NOMO-1 (cell line): ENCODE results near the gene NME3.
"Not testable (repeated sequence)": the region's sequence is repeated elsewhere in the genome, so short reads cannot be mapped to it uniquely, and the experiment has no call there.

Experiments
- DNase-seq, 2 experiments: peaks; one replicate each; lab custom pipeline; 2025; ENCODE audit not compliant: unreplicated experiment in 2 of 2; lab: John Stamatoyannopoulos, UW

Gene NME3

GRCh38 chr16:1754204-1754603 lies 17.1 kb downstream of the NME3 start:
- no peak for DNase-seq

DNA sequence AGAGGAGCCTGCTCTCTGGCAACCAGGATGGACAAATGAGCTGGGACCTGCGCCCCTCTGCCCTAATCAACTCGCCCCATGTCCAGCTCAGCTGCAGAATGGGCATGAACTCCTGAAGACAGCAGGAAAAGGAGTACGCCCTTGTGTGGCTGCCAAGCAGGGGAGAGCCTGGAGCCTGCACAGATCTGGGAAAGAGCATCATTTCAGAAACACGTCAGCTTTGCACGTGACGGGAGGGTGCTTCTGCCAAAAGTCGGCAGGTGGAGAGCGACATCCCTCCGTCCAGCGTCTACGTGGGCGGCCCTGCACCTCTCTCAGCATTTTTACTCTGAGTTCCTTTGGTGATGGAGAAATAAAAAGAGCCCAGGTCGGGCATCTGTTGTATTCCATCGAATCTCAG lies 18.5 kb downstream of the NME3 start:
- no peak for DNase-seq

DNA sequence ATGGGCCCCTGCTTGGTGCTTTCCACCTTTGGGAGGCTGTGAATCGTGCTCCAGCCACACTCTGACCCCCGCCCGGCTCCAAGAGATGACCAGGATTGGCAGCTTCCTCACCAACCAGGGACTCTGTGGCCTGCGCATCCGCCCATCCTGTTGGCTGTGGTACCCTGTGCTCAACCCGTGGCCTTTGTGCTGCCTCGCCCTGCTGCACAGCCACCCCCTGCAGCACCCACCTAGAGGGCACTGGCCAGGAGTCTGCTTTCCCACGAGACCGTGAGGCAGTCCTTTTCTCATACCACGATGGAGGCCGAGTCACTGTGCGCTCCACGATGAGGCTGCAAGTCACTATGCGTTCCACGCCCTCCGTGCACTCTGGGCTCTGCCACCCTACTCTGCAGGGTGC lies 19.4 kb downstream of the NME3 start:
- no peak for DNase-seq

- no peak for DNase-seq
Measured at GRCh38 chr16:1749152-1750117, 21.9 kb downstream of the NME3 start.

GRCh38 chr16:1747934-1748333 lies 23.4 kb downstream of the NME3 start:
- DNase-seq, result no peak

DNA sequence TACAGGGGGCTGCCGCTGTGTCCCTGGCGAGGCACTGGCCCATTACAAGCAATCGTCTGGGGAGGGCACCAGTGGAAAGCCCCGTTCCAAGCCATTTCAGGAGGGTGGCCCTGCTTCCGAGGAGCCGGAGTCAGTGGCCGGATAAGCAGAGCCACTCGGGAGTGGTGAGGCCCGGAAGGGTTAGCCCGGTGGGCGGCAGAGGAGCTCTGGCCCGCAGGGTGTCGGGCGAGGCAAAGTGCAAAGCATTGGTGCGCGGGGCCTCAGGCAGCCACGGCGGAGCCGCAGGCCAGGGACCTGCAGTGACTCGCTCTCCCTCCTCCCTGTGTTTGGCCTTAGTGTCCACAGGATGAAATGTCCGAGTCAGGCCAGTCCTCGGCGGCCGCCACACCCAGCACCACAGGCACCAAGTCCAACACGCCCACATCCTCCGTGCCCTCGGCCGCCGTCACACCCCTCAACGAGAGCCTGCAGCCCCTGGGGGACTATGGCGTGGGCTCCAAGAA lies 24.6 kb downstream of the NME3 start:
- DNase-seq, result no peak

- no peak for DNase-seq
Measured at GRCh38 chr16:1745900-1746692, 25.2 kb downstream of the NME3 start.

- no peak for DNase-seq
Measured at GRCh38 chr16:1745181-1745899, 26.0 kb downstream of the NME3 start.

DNA sequence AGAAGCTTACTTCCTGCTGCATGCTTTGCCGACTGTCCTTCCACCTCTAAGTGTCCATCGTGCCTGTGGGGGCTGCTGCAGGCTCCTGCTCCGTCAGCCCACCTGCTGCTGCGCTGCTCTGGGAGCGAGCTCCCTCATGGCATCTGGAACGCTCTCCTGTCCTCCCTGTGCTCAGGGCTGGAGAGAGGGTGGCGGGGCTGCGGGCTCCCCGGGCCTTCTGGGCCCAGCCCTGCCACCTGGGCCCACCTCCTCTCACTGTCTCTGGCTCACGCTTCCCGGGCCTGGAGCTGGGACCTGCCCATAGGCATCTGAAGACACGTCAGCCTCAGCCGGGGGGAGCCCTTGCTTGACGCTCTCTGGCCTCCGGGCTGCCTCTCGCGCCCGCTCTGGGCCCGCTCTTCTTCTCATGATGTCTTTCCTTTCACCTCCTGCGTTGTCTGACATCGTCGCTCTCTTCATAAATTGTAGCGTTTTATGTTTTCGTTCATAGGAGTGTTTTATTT lies 27.0 kb downstream of the NME3 start:
- no peak for DNase-seq

DNA sequence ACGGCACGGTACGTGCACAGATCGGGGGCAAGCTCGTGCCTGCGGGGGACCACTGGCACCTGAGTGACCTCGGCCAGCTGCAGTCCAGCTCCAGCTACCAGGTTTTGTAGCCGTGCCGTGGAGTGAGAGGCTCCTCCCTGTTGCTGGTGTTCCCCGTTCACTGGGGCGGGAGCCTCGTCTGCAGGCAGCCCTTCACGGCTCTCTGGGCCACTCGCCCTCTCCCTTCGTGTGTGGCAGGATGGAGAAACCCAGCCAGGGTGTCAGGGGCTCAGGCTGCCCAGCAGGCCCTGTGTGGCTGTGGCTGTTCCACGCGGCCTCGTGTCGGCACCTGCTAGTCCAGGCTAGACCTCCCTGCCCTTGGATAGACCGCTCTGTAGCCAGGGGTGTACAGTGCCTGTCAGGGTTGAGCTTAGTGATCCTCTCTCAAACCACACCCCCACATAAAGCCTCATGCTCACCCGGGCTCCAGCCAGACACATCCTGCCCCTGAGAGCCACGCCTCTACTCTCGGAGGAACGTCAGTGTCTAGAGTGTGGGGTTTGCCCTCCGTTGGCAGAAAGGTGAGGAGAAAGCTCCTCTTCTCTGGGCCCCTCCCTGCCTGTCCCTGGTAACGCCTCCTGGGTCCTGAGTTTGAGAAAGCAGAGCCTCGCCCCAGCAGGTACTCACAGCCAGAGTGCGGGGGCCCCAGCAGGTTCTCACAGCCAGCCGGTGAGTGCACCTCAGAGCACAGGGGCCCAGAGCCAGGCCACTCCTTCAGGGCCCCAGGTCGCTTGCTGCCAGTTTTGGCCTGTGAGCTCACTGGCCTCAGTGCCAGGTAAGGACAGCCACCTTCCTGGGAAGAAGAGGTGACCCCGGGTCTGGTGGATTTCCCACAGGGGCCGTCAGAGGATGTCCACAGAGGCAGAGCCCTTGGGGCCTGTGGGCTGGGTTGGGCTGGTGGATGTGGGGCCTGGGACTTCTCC lies 27.7 kb downstream of the NME3 start:
- DNase-seq, result no peak

GRCh38 chr16:1741553-1742165 lies 29.7 kb downstream of the NME3 start:
- DNase-seq, result no peak

DNA sequence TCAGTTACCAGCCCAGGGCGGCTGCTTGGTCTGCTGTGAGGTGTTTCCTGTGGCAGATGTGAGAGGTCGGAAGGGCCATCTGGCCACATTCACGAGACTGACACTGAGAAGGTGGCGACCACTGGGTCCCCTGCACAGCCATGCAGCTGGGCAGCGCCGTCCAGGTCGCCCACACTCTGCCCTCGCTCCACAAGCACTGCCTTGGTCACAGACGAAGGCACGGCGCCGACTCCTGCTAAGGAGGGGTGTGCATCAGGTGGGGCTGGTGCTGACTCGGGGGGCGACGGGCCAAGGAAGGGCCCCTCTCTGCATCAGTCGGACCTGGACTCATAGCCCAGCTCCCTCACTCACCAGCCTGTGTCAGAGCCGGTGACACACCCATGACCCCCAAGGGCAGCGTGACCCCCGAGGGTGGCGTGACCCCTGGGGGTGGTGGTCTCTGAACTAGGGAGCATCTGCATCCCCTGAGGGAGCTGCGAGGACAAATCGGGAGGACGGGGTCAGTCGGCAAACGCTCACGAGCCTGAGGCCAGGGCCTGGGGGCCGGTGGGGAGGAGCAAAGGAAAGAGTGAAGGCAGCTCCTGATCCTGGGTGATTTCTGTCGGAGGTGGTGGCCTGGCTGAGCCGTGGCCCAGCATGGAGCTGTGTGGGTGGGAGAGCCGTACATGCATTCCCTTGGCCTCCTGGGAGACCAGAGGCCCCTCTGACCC lies 30.4 kb downstream of the NME3 start:
- no peak for DNase-seq

- DNase-seq, result no peak
Measured at GRCh38 chr16:1740234-1740633, 31.1 kb downstream of the NME3 start.

DNA sequence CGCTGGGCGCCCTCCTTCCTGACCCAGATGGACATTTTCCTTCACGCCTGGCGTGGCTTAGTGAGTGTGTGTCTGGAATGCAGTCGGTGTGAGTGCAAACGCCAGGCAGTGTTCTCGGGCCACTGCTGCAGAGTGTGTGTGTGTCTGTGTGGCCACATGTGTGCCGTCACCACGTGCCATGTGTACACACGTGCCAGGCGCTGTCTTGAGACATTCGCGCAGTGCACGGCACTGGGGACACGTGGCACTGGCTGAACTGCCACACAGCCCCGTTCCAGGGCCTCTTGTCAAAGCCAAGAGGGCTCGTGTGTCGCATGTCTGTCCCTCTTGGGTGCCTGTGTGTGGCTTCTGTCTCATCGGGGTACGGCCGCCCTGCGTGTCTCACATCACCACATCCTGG lies 36.5 kb downstream of the NME3 start:
- no peak for DNase-seq

- DNase-seq, result no peak
Measured at GRCh38 chr16:1734123-1734522, 37.2 kb downstream of the NME3 start.

DNA sequence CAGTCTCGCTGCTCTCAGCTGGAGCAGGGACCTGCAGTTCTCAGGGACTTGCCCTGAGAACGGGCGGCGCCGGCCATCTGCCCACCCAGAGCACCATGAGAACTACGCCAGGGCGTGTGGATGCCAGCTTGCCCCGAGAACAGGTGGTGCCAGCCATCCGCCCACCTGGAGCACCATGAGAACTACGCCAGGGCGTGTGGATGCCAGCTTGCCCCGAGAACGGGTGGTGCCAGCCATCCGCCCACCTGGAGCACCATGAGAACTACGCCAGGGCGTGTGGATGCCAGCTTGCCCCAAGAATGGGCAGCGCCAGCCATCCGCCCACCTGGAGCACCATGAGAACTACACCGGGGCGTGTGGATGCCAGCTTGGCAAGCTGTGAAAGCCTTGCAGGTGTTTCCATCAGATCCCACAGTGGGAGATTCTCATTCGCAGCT lies 38.8 kb downstream of the NME3 start:
- not testable (repeated sequence) for DNase-seq

GRCh38 chr16:1732071-1732470 lies 39.3 kb downstream of the NME3 start:
- no peak for DNase-seq

DNA sequence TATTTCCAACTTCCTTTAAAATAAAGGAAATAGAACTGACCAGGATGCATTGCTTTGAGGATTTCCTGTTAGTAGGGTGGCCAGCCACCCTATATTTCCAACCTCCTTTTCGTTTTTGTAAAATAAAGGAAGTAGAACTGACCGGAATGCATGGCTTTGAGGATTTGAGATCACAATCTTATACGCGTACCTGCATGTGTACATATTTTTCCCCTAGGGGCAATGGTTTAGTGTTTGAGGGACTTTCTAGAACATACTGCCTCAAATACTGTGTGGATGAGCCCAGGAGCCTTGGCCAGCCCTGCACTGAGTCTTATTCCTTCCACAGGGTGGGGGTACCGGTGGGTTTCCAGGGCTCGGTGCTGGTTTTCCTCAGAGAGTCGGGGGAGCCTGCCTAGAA lies 39.7 kb downstream of the NME3 start:
- DNase-seq, result no peak

GRCh38 chr16:1731073-1731472 lies 40.3 kb downstream of the NME3 start:
- DNase-seq, result no peak
